ENCODE results near the gene PTPRD.

DNA sequence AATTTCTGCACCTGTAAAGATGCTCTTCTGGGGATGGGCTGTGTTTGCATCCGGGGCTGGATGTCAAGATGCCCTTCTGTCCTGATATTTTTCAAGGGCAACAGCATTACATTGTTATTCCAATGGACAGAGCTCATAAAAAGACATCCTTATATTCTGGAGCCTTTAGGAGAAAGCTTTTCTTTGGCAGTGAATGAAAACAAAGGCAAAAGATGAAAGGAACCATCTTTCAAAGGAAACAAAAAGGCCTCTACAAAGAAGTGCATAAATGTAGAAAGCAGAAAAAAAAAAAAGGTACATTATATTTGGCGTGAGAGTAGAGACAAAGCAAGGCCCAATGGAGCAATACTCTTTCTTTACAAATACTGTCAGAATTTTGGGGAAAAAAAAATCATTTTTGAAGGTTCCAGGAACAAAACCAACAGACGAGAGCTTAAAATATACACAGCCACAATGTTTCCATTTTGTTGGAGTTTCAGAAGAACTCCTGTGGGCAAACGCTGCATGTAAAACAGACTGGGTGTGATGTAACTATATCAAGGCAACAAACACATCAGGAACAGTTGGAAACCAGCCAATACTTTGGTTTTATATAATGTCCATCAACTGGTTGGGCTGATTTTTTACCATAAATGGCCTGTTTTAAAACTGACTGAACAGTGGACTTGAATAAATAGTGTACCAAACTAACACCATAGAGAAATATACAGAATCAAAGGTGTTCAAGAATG, 1927.7 kb downstream of the PTPRD start:
- TF ChIP-seq ZNF274 (IDR thresholded peaks at IDR 0.05; ENCODE audit: low read depth, low read length) (no peak), YY1 (IDR thresholded peaks at IDR 0.05; ENCODE audit: insufficient read depth, insufficient read length) (no peak), SUZ12 (IDR thresholded peaks at IDR 0.05; ENCODE audit: extremely low read depth, insufficient read depth, insufficient read length) (no peak)
